HepG2 (cell line): Measurements from ENCODE around the gene SECTM1. TPM values are rescaled to one million over a fixed set of nuclear protein-coding genes. Genes with fewer than 3 reads are reported as not detected.

Source experiments
- ARID2 ChIP-seq: sonication (generic); formaldehyde crosslinking; IDR thresholded peaks from 2 replicates; pipeline ENCODE4 v1.8.1; 2022; ENCODE audit warnings: mild to moderate bottlenecking, missing genetic modification reagents, borderline replicate concordance
- HNRNPH1 ChIP-seq: fragments of 200-400 bp; formaldehyde crosslinking; optimal IDR thresholded peaks from 2 replicates; pipeline ENCODE3; 2017; ENCODE audit warnings: mild to moderate bottlenecking, low read depth, low read length
- HNRNPLL ChIP-seq: fragments of 200-400 bp; formaldehyde crosslinking; IDR thresholded peaks from 2 replicates; pipeline ENCODE4 v1.6.1; 2017; ENCODE audit warnings: mild to moderate bottlenecking, low read depth, low read length; ENCODE audit not compliant: poor library complexity, severe bottlenecking
- IRF2 ChIP-seq: IDR thresholded peaks from 2 replicates; pipeline ENCODE4 v1.6.1; 2018; ENCODE audit warnings: missing genetic modification reagents, missing compliant biosample characterization
- IRF9 ChIP-seq: sonication (generic); formaldehyde crosslinking; IDR thresholded peaks from 2 replicates; pipeline ENCODE4 v1.8.0; 2022; ENCODE audit warnings: missing genetic modification reagents, mild to moderate bottlenecking, borderline replicate concordance
- KLF13 ChIP-seq: sonication (generic); formaldehyde crosslinking; IDR thresholded peaks from 2 replicates; pipeline ENCODE4 v1.4.0; 2020; ENCODE audit warnings: mild to moderate bottlenecking, missing genetic modification reagents
- MAZ ChIP-seq, 2 experiments: sonication (generic) in 1 of 2; formaldehyde crosslinking in 1 of 2; IDR thresholded peaks; 2 replicates each; pipeline versions ENCODE4 v1.5.0 to v1.6.1; 2012 to 2020; ENCODE audit warnings: low read depth in 2 of 2, mild to moderate bottlenecking in 2 of 2, borderline replicate concordance in 1 of 2, improper control_type of control experiment in 1 of 2, low read length in 1 of 2, missing genetic modification reagents in 1 of 2, moderate library complexity in 1 of 2
- PAF1 ChIP-seq: IDR thresholded peaks from 2 replicates; pipeline ENCODE4 v1.6.1; 2016; ENCODE audit warnings: missing genetic modification reagents, missing compliant biosample characterization
- RAD51 ChIP-seq: fragments of 450-650 bp; IDR thresholded peaks from 2 replicates; pipeline ENCODE4 v1.6.1; 2016; ENCODE audit warnings: borderline replicate concordance
- SAP130 ChIP-seq: IDR thresholded peaks from 2 replicates; pipeline ENCODE4 v1.6.1; 2016; ENCODE audit warnings: low read depth
- SIN3A ChIP-seq: IDR thresholded peaks from 2 replicates; pipeline ENCODE4 v1.6.1; 2011; ENCODE audit warnings: low read depth, mild to moderate bottlenecking, control low read depth, low read length, borderline replicate concordance
- TARDBP ChIP-seq: sonication (generic); formaldehyde crosslinking; IDR thresholded peaks from 2 replicates; pipeline ENCODE4 v1.8.0; 2022; ENCODE audit warnings: mild to moderate bottlenecking, missing genetic modification reagents
- THYN1 ChIP-seq: sonication (generic); formaldehyde crosslinking; IDR thresholded peaks from 2 replicates; pipeline ENCODE4 v1.8.1; 2023; ENCODE audit warnings: low read depth, mild to moderate bottlenecking, moderate library complexity, missing genetic modification reagents, borderline replicate concordance
- ZBED4 ChIP-seq: sonication (generic); formaldehyde crosslinking; IDR thresholded peaks from 2 replicates; pipeline ENCODE4 v1.4.0; 2020; ENCODE audit warnings: missing genetic modification reagents, borderline replicate concordance
- ZNF589 ChIP-seq: sonication (generic); formaldehyde crosslinking; conservative IDR thresholded peaks from 2 replicates; pipeline ENCODE4 v1.8.0; 2022; ENCODE audit warnings: mild to moderate bottlenecking, moderate library complexity, missing genetic modification reagents
- ZNF839 ChIP-seq: sonication (generic); formaldehyde crosslinking; IDR thresholded peaks from 2 replicates; pipeline ENCODE4 v1.4.0; 2020; ENCODE audit warnings: missing genetic modification reagents, mild to moderate bottlenecking, borderline replicate concordance
- polyA plus RNA-seq, 8 experiments: library from polyadenylated mRNA; depleted of rRNA in 3 of 8; stranded (reverse) in 7 of 8; unstranded in 1 of 8; fragments of >200 nt; fragmentation: Illumina TruSeq in 4 of 8; extraction: Trizol in 4 of 8; gene quantifications; 2 replicates each; pipeline versions ENCODE4 v1.2.1 to v1.2.3, GENCODE V29; 2011 to 2016; ENCODE audit warnings: low read depth in 4 of 8, missing spikeins in 1 of 8, mixed read lengths in 1 of 8; ENCODE audit not compliant: insufficient read depth in 1 of 8
- total RNA-seq, 5 experiments: library from RNA; depleted of rRNA; stranded (reverse); fragments of >200 nt; fragmentation: Illumina TruSeq; extraction: Trizol; gene quantifications; 2 replicates each; pipeline ENCODE4 v1.2.3, GENCODE V29; 2016; ENCODE audit warnings: low read depth in 1 of 5
- TF ChIP-seq, protein P1 (sequence below), 2 experiments: IDR thresholded peaks; 2 replicates each; pipeline ENCODE4 v1.6.1; 2011 to 2012; ENCODE audit warnings: low read length in 2 of 2, borderline replicate concordance in 1 of 2, low read depth in 1 of 2, mild to moderate bottlenecking in 1 of 2, moderate library complexity in 1 of 2

The SECTM1 gene
- total and polyA plus RNA-seq, 2 of the 13 experiments (the other 11 are each of a cell fraction or from before 2014, with no cell fraction given), result 3.5 to 5.3 TPM

- peak; percentile 28; the same call in 1 of the 2 replicates for TF ChIP-seq ZBED4 (CRISPR knock-in tag)
- peak; percentile 70 for TF ChIP-seq SAP130 (CRISPR knock-in tag)
- TF ChIP-seq KLF13, result no peak
- TF ChIP-seq RAD51, result no peak
- TF ChIP-seq IRF2, result no peak
- TF ChIP-seq ARID2 (CRISPR knock-in tag), result no peak
- no peak for TF ChIP-seq TARDBP (CRISPR knock-in tag)
- TF ChIP-seq ZNF589, result 0 out of 2 replicates have a peak, but pooled peaks have one; percentile 6
- peak; percentile 49 for TF ChIP-seq HNRNPLL
- peak; percentile 80 for TF ChIP-seq HNRNPH1
- TF ChIP-seq SIN3A, result peak; percentile 72; the same call in 1 of the 2 replicates
- no peak for TF ChIP-seq IRF9 (CRISPR knock-in tag)
- TF ChIP-seq ZNF839, result no peak
- TF ChIP-seq, protein P1, sequence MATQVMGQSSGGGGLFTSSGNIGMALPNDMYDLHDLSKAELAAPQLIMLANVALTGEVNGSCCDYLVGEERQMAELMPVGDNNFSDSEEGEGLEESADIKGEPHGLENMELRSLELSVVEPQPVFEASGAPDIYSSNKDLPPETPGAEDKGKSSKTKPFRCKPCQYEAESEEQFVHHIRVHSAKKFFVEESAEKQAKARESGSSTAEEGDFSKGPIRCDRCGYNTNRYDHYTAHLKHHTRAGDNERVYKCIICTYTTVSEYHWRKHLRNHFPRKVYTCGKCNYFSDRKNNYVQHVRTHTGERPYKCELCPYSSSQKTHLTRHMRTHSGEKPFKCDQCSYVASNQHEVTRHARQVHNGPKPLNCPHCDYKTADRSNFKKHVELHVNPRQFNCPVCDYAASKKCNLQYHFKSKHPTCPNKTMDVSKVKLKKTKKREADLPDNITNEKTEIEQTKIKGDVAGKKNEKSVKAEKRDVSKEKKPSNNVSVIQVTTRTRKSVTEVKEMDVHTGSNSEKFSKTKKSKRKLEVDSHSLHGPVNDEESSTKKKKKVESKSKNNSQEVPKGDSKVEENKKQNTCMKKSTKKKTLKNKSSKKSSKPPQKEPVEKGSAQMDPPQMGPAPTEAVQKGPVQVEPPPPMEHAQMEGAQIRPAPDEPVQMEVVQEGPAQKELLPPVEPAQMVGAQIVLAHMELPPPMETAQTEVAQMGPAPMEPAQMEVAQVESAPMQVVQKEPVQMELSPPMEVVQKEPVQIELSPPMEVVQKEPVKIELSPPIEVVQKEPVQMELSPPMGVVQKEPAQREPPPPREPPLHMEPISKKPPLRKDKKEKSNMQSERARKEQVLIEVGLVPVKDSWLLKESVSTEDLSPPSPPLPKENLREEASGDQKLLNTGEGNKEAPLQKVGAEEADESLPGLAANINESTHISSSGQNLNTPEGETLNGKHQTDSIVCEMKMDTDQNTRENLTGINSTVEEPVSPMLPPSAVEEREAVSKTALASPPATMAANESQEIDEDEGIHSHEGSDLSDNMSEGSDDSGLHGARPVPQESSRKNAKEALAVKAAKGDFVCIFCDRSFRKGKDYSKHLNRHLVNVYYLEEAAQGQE (IDR thresholded peaks at IDR 0.05; ENCODE audit: borderline replicate concordance in 1 of 2, low read depth in 1 of 2, low read length in 2 of 2), result no peak
- no peak for TF ChIP-seq PAF1
- 0 out of 2 replicates have a peak, but pooled peaks have one; percentile 12 for TF ChIP-seq MAZ (IDR thresholded peaks at IDR 0.05; ENCODE audit: borderline replicate concordance, low read depth, low read length)
- no peak for TF ChIP-seq MAZ (CRISPR knock-in tag; IDR thresholded peaks at IDR 0.05; ENCODE audit: low read depth)
- TF ChIP-seq THYN1 (CRISPR knock-in tag), result no peak
Observed at GRCh38 chr17:82272495-82273326, 60.9 kb downstream of the SECTM1 start (continued).
